ENCODE results near the gene GPR31.

Gene GPR31

DNA sequence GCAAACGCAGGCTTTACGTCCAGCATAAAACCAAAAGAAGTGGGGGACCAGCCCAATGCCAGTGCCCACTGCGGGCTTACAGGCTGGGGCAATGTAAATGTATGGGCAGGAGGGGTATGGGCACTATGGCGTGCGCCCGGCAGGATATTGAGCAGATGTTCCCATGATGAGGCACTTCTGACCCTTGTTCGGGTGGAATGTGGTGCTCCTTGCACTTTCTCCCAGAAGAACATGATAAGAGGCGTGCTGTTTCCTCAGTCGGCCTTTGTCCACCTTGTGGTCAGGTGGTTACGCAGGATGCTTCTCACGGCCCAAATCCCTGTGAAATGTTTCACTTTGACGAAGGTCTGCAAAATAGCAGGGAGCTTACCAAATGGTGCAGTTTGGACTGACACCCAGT is 4.8 kb upstream of the GPR31 start:
- Histone ChIP-seq H3K9ac (no peak overlapping the region), H3K36me3 (ENCODE audit: control insufficient read depth, insufficient read depth, low read length) (no peaks in the 10 kb centered on the region), H3K4me3 (ENCODE audit: low read depth, low read length) (no peak overlapping the region), H3K4me1 (no peaks in the 10 kb centered on the region), H3K9me3 (ENCODE audit: control insufficient read depth, low read length) (no peaks in the 10 kb centered on the region), H3K27me3 (ENCODE audit: control insufficient read depth, insufficient read depth, low read length) (no peaks in the 10 kb centered on the region), H2AFZ (no peak overlapping the region), H3K27ac (no peak overlapping the region), H3K79me2 (no peaks in the 10 kb centered on the region), H3K4me2 (ENCODE audit: low read length) (no peak overlapping the region)
- TF ChIP-seq, protein P1, sequence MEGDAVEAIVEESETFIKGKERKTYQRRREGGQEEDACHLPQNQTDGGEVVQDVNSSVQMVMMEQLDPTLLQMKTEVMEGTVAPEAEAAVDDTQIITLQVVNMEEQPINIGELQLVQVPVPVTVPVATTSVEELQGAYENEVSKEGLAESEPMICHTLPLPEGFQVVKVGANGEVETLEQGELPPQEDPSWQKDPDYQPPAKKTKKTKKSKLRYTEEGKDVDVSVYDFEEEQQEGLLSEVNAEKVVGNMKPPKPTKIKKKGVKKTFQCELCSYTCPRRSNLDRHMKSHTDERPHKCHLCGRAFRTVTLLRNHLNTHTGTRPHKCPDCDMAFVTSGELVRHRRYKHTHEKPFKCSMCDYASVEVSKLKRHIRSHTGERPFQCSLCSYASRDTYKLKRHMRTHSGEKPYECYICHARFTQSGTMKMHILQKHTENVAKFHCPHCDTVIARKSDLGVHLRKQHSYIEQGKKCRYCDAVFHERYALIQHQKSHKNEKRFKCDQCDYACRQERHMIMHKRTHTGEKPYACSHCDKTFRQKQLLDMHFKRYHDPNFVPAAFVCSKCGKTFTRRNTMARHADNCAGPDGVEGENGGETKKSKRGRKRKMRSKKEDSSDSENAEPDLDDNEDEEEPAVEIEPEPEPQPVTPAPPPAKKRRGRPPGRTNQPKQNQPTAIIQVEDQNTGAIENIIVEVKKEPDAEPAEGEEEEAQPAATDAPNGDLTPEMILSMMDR (IDR thresholded peaks at IDR 0.05): no peak

DNA sequence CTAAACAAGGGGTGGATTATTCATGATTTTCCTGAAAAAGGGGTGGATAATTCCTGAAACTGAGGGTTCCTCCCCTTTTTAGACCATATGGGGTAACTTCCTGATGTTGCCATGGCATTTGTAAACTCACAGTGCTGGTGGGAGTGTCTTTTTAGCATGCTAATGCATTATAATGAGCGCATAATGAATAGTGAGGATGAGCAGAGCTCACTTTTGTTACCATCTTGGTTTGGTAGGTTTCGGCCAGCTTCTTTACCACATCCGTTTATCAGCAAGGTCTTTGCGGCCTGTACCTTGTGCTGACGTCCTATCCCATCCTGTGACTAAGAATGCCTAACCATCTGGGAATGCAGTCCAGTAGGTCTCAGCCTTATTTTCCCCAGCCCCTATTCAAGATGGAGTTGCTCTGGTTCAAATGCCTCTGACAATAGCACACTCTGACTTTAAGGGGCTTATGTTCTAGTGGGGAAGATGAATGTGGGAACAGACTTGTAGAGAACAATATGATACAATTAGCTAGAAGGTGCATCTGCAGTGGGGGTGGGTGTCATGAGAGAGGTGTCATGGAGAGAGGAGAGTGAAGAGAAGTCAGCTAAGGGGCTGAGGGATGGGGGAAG is 4.2 kb upstream of the GPR31 start:
- Histone ChIP-seq H3K4me2 (ENCODE audit: low read length) (no peak overlapping the region), H3K4me3 (ENCODE audit: low read depth, low read length) (no peak overlapping the region), H3K9ac (no peak overlapping the region), H3K9me3 (ENCODE audit: control insufficient read depth, low read length) (no peaks in the 10 kb centered on the region), H3K79me2 (no peaks in the 10 kb centered on the region), H3K27ac (no peak overlapping the region), H3K4me1 (no peaks in the 10 kb centered on the region), H3K27me3 (ENCODE audit: control insufficient read depth, insufficient read depth, low read length) (no peaks in the 10 kb centered on the region), H2AFZ (no peak overlapping the region), H3K36me3 (ENCODE audit: control insufficient read depth, insufficient read depth, low read length) (no peaks in the 10 kb centered on the region)
- TF ChIP-seq, protein P1 (IDR thresholded peaks at IDR 0.05): no peak

DNA sequence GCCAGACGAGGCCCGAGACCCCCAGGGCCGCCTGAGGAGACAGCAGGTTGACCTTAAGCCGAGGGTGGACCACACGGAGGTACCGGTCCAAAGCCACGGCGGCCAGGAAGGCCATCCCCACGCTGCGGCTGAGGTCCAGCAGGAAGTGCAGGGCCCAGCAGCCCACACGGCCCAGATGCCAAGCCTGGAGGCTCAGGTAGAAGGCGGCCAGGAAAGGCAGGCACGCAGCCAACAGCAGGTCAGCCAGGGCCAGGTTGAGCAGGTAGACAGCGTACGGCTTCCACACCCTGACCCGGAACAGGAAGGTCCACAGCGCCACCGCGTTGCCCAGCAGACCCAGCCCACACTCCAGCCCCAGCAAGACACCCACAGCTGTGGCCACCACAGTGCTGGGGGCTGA is 366 bp downstream of the GPR31 start:
- no peaks in the 10 kb centered on the region for H3K9me3 ChIP-seq (ENCODE audit: control insufficient read depth, low read length)
- no peak overlapping the region for H3K9ac ChIP-seq
- no peak overlapping the region for H3K4me3 ChIP-seq (ENCODE audit: low read depth, low read length)
- TF ChIP-seq, protein P1 (IDR thresholded peaks at IDR 0.05): no peak
- no peaks in the 10 kb centered on the region for H3K4me1 ChIP-seq
- H3K36me3 ChIP-seq (ENCODE audit: control insufficient read depth, insufficient read depth, low read length): no peaks in the 10 kb centered on the region
- no peak overlapping the region for H3K4me2 ChIP-seq (ENCODE audit: low read length)
- no peak overlapping the region for H3K27ac ChIP-seq
- no peaks in the 10 kb centered on the region for H3K27me3 ChIP-seq (ENCODE audit: control insufficient read depth, insufficient read depth, low read length)
- H3K79me2 ChIP-seq: no peaks in the 10 kb centered on the region
- no peak overlapping the region for H2AFZ ChIP-seq

DNA sequence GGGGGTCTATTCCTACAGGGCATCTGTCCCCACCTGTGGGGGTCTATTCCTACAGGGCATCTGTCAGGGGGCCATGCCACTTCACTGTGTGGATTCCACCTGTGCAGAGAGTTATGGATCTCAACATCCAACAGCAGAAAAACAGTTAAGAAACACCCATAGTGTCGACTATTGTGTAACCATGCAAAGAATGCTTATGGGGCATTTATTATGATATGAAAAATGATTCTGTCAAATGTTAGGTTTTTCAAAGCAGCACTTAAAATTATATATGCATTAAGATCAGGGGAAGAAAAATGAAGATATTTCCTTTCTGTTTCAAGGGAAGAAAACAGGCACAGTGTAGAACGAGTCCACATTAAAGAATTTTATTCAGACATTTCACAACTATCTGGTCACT is 2.9 kb downstream of the GPR31 start:
- Histone ChIP-seq H3K36me3 (ENCODE audit: control insufficient read depth, insufficient read depth, low read length) (no peaks in the 10 kb centered on the region), H3K4me3 (ENCODE audit: low read depth, low read length) (no peak overlapping the region), H3K4me1 (no peaks in the 10 kb centered on the region), H3K27ac (no peak overlapping the region), H3K79me2 (no peaks in the 10 kb centered on the region), H2AFZ (no peak overlapping the region), H3K9ac (no peak overlapping the region), H3K4me2 (ENCODE audit: low read length) (no peak overlapping the region), H3K27me3 (ENCODE audit: control insufficient read depth, insufficient read depth, low read length) (no peaks in the 10 kb centered on the region), H3K9me3 (ENCODE audit: control insufficient read depth, low read length) (no peaks in the 10 kb centered on the region)
- TF ChIP-seq, protein P1 (IDR thresholded peaks at IDR 0.05): no peak

DNA sequence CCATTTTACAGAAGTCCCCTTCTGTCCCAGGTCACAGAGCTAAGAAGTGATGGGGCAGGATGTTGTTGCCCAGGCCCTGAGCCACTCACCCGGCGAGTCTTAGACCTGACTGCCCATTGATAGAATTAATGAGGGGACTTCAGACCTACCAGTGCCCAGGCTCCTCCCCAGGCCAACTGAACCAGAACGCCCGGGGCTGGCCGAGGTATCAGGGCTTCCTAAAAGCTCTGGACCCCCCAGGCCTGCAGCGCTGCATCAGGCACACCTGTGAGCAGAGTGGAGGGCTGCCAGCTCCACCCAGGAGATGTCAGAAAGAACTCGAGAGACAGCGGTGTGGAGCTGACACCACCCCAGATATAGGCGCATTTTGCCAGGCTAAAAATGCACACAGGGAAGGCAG is 3.5 kb downstream of the GPR31 start:
- H3K4me2 ChIP-seq (ENCODE audit: low read length): no peak overlapping the region
- H3K79me2 ChIP-seq: no peaks in the 10 kb centered on the region
- no peaks in the 10 kb centered on the region for H3K27me3 ChIP-seq (ENCODE audit: control insufficient read depth, insufficient read depth, low read length)
- H3K9me3 ChIP-seq (ENCODE audit: control insufficient read depth, low read length): no peaks in the 10 kb centered on the region
- no peak overlapping the region for H2AFZ ChIP-seq
- no peak overlapping the region for H3K27ac ChIP-seq
- H3K4me1 ChIP-seq: no peaks in the 10 kb centered on the region
- H3K9ac ChIP-seq: no peak overlapping the region
- TF ChIP-seq, protein P1 (IDR thresholded peaks at IDR 0.05): no peak
- H3K4me3 ChIP-seq (ENCODE audit: low read depth, low read length): no peak overlapping the region
- no peaks in the 10 kb centered on the region for H3K36me3 ChIP-seq (ENCODE audit: control insufficient read depth, insufficient read depth, low read length)
